GM23248 (cell line): ENCODE measurements around the gene TK1. TPM values are rescaled to one million over a fixed set of nuclear protein-coding genes. Genes with fewer than 3 reads are reported as not detected.

Experiments
- DNase-seq: peaks from one replicate; pipeline ENCODE4 v3.0.0-alpha.2; 2015
- H2AFZ ChIP-seq: fragments of 200-600 bp; sonication (generic); 2 replicates; pipeline ENCODE4 v1.6.1; 2016; ENCODE audit warnings: antibody characterized with exemption
- H3F3A ChIP-seq: fragments of 200-600 bp; sonication (generic); 2 replicates; pipeline ENCODE4 v1.6.1; 2016; ENCODE audit warnings: mild to moderate bottlenecking, antibody characterized with exemption, mixed run types; ENCODE audit not compliant: insufficient read depth
- H3K27ac ChIP-seq: fragments of 200-600 bp; sonication (generic); 2 replicates; pipeline ENCODE4 v1.5.1; 2016; ENCODE audit warnings: mild to moderate bottlenecking
- H3K27me3 ChIP-seq: fragments of 200-600 bp; sonication (generic); replicated peaks from 2 replicates; pipeline ENCODE4 v1.6.1; 2016; ENCODE audit warnings: mild to moderate bottlenecking; ENCODE audit not compliant: insufficient read depth
- H3K36me3 ChIP-seq: fragments of 200-600 bp; sonication (generic); 2 replicates; pipeline ENCODE4 v1.6.1; 2016; ENCODE audit warnings: low read depth, mild to moderate bottlenecking
- H3K4me1 ChIP-seq: fragments of 200-600 bp; sonication (generic); 2 replicates; pipeline ENCODE4 v1.6.1; 2016; ENCODE audit warnings: mild to moderate bottlenecking; ENCODE audit not compliant: insufficient read depth
- H3K4me2 ChIP-seq: fragments of 200-600 bp; sonication (generic); one replicate; pipeline ENCODE4 v1.6.1; 2016; ENCODE audit warnings: mild to moderate bottlenecking; ENCODE audit not compliant: unreplicated experiment
- H3K4me3 ChIP-seq: fragments of 200-600 bp; sonication (generic); 2 replicates; pipeline ENCODE4 v1.5.1; 2016; ENCODE audit warnings: mild to moderate bottlenecking
- H3K79me2 ChIP-seq: fragments of 200-600 bp; sonication (generic); 2 replicates; pipeline ENCODE4 v1.6.1; 2016; ENCODE audit warnings: mild to moderate bottlenecking; ENCODE audit not compliant: insufficient read depth
- H3K9ac ChIP-seq: fragments of 200-600 bp; sonication (generic); 2 replicates; pipeline ENCODE4 v1.6.1; 2016; ENCODE audit warnings: mild to moderate bottlenecking
- H3K9me2 ChIP-seq: fragments of 200-600 bp; sonication (generic); 2 replicates; pipeline ENCODE4 v1.6.1; 2016; ENCODE audit warnings: mixed run types, mild to moderate bottlenecking, moderate library complexity; ENCODE audit not compliant: insufficient read depth
- H3K9me3 ChIP-seq: fragments of 200-600 bp; sonication (generic); one replicate; pipeline ENCODE4 v1.6.1; 2017; ENCODE audit warnings: low read depth
- H4K20me1 ChIP-seq: fragments of 200-600 bp; sonication (generic); 2 replicates; pipeline ENCODE4 v1.6.0; 2016; ENCODE audit not compliant: insufficient read depth
- EZH2 ChIP-seq: fragments of 200-600 bp; sonication (generic); IDR thresholded peaks from 2 replicates; pipeline ENCODE4 v1.6.1; 2018; ENCODE audit warnings: antibody characterized with exemption, mild to moderate bottlenecking; ENCODE audit not compliant: insufficient read depth, poor library complexity, severe bottlenecking
- EZH2phosphoT487 ChIP-seq: fragments of 200-600 bp; sonication (generic); IDR thresholded peaks from 2 replicates; pipeline ENCODE4 v1.6.1; 2018; ENCODE audit warnings: antibody characterized with exemption, moderate library complexity, mild to moderate bottlenecking, low read depth; ENCODE audit not compliant: insufficient read depth
- WGBS, 2 experiments: methylation state at CpG; one replicate each; pipeline ENCODE4 v1.1.6; 2015 to 2017; ENCODE audit warnings: low lambda C conversion rate in 2 of 2, low coverage in 1 of 2; ENCODE audit errors: missing lambda C conversion rate in 2 of 2; 5-methylcytosine and 5-hydroxymethylcytosine counted together
- in situ Hi-C: fragments of 300-500 bp; cut with MboI; formaldehyde crosslinking; loops from 2 replicates; pipeline ENCODE4 v1.15.0; 2020
- polyA plus RNA-seq: library from polyadenylated mRNA; unstranded; fragments of >200 nt; fragmentation: Nextera tagmentation; extraction: Ambion mirVana; gene quantifications from 2 replicates; pipeline ENCODE4 v1.2.1, GENCODE V29; 2016
- total RNA-seq: library from RNA; depleted of rRNA; stranded (reverse); fragments of >200 nt; shearing (Covaris generic); gene quantifications from 2 replicates; pipeline ENCODE4 v1.2.3, GENCODE V29; 2014

The TK1 gene
- total and polyA plus RNA-seq, 2 experiments from 2014 or later: 79.4 to 84.5 TPM

GRCh38 chr17:78230252-78230962 is 43.6 kb upstream of the TK1 start:
- Histone ChIP-seq H3K4me1 (no peaks in the 10 kb centered on the region), H2AFZ (no peak overlapping the region), H3K36me3 (no peaks in the 10 kb centered on the region), H3K4me2 (no peak overlapping the region), H3K79me2 (no peaks in the 10 kb centered on the region), H3K9me3 (no peaks in the 10 kb centered on the region), H3K27ac (no peak overlapping the region), H3F3A (no peaks in the 10 kb centered on the region), H3K27me3 (peaks cover 28% of the 10 kb centered on the region), H3K9me2 (no peaks in the 10 kb centered on the region), H3K9ac (no peak overlapping the region), H4K20me1 (no peaks in the 10 kb centered on the region), H3K4me3 (no peak overlapping the region)
- no peak for TF ChIP-seq EZH2
- TF ChIP-seq EZH2phosphoT487: no peak
- DNase-seq: no peak
- 29 to 33% methylated on average over 13 of the region's 13 CpGs for WGBS, 2 experiments
- in situ Hi-C loops: no loop called here

- Histone ChIP-seq H3K9me2 (no peaks in the 10 kb centered on the region), H3F3A (no peaks in the 10 kb centered on the region), H2AFZ (no peak overlapping the region), H3K27ac (no peak overlapping the region), H3K4me1 (no peaks in the 10 kb centered on the region), H3K9ac (no peak overlapping the region), H3K4me3 (no peak overlapping the region), H3K9me3 (no peaks in the 10 kb centered on the region), H3K36me3 (no peaks in the 10 kb centered on the region), H4K20me1 (no peaks in the 10 kb centered on the region), H3K4me2 (no peak overlapping the region), H3K27me3 (peaks cover 28% of the 10 kb centered on the region), H3K79me2 (no peaks in the 10 kb centered on the region)
- 80 to 84% methylated on average over 4 of the region's 4 CpGs for WGBS, 2 experiments
- TF ChIP-seq EZH2phosphoT487 (no peak), EZH2 (no peak)
- in situ Hi-C loops: no loop called here
- no peak for DNase-seq
Measured at GRCh38 chr17:78228176-78228575, 41.3 kb upstream of the TK1 start.

GRCh38 chr17:78227455-78227916 is 40.6 kb upstream of the TK1 start:
- Histone ChIP-seq H3K79me2 (no peaks in the 10 kb centered on the region), H3K9ac (no peak overlapping the region), H3K9me3 (no peaks in the 10 kb centered on the region), H3K36me3 (no peaks in the 10 kb centered on the region), H3K4me1 (no peaks in the 10 kb centered on the region), H3K9me2 (no peaks in the 10 kb centered on the region), H3F3A (no peaks in the 10 kb centered on the region), H2AFZ (no peak overlapping the region), H4K20me1 (no peaks in the 10 kb centered on the region), H3K4me2 (no peak overlapping the region), H3K27me3 (peaks cover 21% of the 10 kb centered on the region), H3K27ac (no peak overlapping the region), H3K4me3 (no peak overlapping the region)
- no peak for DNase-seq
- WGBS, 2 experiments: 73 to 74% methylated on average over 10 of the region's 10 CpGs
- in situ Hi-C loops: no loop called here
- TF ChIP-seq EZH2 (no peak), EZH2phosphoT487 (no peak)

- Histone ChIP-seq H3K27ac (no peak overlapping the region), H3K79me2 (no peaks in the 10 kb centered on the region), H4K20me1 (no peaks in the 10 kb centered on the region), H2AFZ (no peak overlapping the region), H3K9me3 (no peaks in the 10 kb centered on the region), H3K4me2 (no peak overlapping the region), H3K4me1 (no peaks in the 10 kb centered on the region), H3K4me3 (no peak overlapping the region), H3K27me3 (peaks cover 15% of the 10 kb centered on the region), H3K9me2 (no peaks in the 10 kb centered on the region), H3K9ac (no peak overlapping the region), H3K36me3 (no peaks in the 10 kb centered on the region), H3F3A (no peaks in the 10 kb centered on the region)
- TF ChIP-seq EZH2phosphoT487: no peak
- no peak for TF ChIP-seq EZH2
- 71 to 76% methylated on average over 20 of the region's 20 CpGs for WGBS, 2 experiments
- DNase-seq: no peak
- in situ Hi-C loops: no loop called here
Measured at GRCh38 chr17:78226759-78227454, 40.1 kb upstream of the TK1 start.
